GM12878 (cell line): ENCODE results near the gene MBD3.
A peak's percentile ranks its signal among the peaks of the same experiment; 100 is the strongest.

Source experiments
- POLR2A ChIP-seq: IDR thresholded peaks from 2 replicates; pipeline ENCODE4 v1.6.1; 2011; ENCODE audit warnings: low read depth, mild to moderate bottlenecking, low read length
- RFX5 ChIP-seq: IDR thresholded peaks from 2 replicates; pipeline ENCODE4 v1.6.1; 2011; ENCODE audit warnings: low read depth, low read length, improper control_type of control experiment
- TF ChIP-seq, protein P1 (sequence below): IDR thresholded peaks from 2 replicates; pipeline ENCODE4 v1.6.1; 2012; ENCODE audit warnings: low read length, inconsistent platforms

DNA sequence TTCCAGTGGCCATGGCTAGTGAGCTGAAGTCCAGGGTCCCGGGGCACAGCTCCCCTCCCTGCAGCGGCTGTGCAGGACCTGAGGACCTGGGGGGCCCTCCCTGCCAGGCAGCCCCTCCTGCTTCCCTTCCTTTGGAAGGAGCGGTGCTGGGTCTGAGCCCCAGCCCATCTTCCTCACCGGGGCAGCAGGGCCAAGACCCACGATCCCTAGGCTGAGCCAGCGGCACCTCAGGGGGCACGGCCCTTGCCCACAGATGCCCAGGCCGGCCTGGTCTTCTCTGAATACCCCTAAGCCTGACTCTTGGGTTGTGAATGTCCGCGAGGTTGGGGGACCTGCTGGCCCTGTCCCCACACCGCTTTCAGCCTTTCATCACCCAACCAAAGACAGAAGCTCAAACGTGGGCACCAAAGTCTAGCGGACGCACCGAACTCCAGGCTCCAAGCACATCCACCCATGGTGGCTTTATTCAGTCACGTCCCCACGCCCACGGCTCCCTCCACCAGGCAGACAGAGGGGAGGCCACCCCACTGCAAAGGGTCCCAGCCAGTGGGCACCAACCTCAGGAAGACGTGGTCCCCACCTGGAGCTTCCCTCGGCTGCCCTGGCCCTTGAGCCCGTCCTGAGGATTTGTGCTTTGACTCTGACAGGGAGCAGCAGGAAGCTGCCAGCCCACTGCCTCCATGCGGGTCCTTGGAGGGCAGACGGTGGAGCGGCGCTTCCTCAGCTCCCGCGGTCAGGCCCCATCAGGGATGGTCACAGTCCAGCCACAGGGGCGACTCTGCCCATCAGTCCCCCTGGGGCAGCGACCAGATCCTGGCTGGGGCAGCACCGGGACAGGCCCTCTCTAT is 16.2 kb downstream of the MBD3 start:
- TF ChIP-seq RFX5 (no peak), POLR2A (peak; percentile 31; the same call in 1 of the 2 replicates)
- TF ChIP-seq, protein P1, sequence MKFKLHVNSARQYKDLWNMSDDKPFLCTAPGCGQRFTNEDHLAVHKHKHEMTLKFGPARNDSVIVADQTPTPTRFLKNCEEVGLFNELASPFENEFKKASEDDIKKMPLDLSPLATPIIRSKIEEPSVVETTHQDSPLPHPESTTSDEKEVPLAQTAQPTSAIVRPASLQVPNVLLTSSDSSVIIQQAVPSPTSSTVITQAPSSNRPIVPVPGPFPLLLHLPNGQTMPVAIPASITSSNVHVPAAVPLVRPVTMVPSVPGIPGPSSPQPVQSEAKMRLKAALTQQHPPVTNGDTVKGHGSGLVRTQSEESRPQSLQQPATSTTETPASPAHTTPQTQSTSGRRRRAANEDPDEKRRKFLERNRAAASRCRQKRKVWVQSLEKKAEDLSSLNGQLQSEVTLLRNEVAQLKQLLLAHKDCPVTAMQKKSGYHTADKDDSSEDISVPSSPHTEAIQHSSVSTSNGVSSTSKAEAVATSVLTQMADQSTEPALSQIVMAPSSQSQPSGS = no peak
